ENCODE results near the gene SEMA3F.

DNA sequence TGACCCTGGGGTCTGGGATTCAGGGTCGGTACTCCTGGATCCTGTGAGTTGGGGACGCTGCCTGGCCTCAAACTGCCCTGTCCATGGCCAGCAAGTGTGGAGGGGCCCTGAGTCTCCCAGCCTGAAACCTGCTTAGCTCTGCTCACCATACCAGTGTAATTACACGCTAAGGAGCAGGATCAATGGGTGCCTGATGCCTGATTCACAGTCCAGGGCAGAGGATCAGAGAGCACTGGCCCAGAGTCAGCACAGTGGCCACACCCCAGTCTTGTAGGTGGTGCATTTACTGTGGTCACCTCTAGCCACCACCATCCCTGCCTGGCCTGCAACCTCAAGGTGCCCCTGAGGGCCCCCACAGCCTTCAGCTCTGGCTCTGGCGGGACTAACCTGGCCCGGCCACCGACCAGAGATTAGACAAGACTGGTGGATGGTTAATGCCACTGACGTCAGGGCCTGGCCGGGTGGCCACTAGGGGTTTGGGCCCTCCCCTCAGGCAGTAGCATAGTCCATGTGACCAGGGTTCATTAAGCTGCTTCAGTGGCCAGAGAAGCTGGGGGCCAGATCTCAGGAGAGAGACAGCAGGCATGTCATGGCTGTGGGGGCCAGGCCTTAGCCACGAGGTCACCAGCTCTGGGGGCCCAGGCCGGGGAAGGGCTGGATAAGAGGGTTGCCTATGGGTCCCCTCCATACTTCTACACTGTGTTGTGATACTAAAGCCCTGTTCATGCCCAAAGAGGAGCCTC, 46.6 kb downstream of the SEMA3F start:
- TF ChIP-seq, protein P1, sequence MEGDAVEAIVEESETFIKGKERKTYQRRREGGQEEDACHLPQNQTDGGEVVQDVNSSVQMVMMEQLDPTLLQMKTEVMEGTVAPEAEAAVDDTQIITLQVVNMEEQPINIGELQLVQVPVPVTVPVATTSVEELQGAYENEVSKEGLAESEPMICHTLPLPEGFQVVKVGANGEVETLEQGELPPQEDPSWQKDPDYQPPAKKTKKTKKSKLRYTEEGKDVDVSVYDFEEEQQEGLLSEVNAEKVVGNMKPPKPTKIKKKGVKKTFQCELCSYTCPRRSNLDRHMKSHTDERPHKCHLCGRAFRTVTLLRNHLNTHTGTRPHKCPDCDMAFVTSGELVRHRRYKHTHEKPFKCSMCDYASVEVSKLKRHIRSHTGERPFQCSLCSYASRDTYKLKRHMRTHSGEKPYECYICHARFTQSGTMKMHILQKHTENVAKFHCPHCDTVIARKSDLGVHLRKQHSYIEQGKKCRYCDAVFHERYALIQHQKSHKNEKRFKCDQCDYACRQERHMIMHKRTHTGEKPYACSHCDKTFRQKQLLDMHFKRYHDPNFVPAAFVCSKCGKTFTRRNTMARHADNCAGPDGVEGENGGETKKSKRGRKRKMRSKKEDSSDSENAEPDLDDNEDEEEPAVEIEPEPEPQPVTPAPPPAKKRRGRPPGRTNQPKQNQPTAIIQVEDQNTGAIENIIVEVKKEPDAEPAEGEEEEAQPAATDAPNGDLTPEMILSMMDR (IDR thresholded peaks at IDR 0.05; ENCODE audit: low read depth, low read length): no peak
- no peak for TF ChIP-seq EZH2phosphoT487 (IDR thresholded peaks at IDR 0.05; ENCODE audit: low read depth)
